Measurements from ENCODE around the gene KRIT1.

Gene KRIT1

DNA sequence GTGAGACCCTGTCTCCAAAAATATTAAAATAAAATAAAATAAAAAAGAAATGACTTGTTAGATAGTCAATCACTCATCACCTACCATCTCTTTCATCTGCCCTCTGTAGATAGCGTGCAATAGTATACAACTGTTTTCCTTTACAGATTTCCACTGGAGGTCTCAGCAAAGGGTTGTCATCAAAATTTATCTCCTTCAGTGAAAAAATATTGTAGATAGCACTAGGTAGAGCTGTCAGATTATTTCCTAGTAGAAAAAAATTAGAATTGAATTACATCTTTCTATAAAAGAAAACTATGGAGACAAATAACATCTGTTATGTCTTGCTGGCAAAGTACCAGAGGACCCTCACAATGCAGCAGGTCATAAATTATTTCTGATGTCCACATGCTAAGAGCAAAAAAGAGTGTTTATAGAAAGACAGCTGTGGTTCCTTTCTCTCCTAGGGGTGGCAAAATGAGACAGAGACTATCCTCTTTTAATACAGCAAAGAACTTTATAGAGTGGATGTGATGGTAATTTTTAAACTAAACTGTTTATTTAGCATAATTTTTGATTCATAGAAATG is 95.2 kb downstream of the KRIT1 start:
- no peak for DNase-seq

DNA sequence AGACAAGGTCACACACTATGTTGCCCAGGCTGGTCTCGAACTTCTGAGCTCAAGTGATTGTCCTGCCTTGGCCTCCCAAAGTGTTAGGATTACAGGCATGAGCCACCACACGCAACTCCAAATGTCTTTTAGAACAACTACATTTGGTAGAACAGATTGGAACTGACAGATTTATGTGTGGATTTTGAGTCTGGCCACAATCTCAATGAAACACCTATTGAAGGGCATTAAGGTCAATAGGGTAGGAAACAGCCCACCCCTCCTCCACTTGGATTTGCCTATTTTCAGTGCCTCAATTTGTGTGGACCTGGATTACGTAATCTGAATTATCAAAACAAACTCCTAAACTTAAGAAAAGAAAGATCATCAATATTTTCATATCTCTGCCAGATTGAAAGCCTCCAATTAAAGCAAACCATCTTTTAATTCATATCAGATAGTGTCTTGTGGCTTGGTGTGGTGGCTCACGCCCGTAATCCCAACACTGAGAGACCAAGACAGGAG is 95.9 kb downstream of the KRIT1 start:
- no peak for DNase-seq

Measured in C1 segment of cervical spinal cord (tissue), 14 donors.